Erythroblast (primary cell): ENCODE data around the gene UQCRQ.

Experiments
- DNase-seq, 2 experiments: peaks; one replicate each; lab custom pipeline; 2025; lab: John Stamatoyannopoulos, UW
- GATA1 ChIP-seq: IDR thresholded peaks from 2 replicates; pipeline ENCODE4 v1.6.1; 2011; ENCODE audit warnings: low read depth, mild to moderate bottlenecking, control low read depth, low read length, moderate library complexity
- POLR2A ChIP-seq: IDR thresholded peaks from 2 replicates; pipeline ENCODE4 v1.6.1; 2011; ENCODE audit warnings: mild to moderate bottlenecking, low read length

Gene UQCRQ

DNA sequence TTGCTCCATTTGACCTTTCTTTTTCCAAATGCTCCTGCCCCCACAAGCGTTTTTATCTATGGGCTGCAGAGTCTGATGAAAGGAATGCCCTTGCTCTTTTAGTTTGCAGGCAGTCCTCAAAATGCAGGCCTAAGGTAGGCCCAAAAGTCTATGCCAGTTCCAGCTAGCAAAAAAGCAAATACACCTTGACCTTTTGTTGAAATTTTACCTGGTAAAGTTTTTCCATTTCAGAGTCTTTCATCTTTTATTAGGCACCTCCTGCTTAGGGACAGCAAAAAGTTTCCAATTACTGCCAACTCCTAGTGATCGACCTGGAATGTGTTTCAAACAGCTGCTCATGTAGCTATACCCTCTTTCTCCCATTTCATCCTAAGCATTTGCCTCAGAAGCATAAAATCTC lies 4.4 kb downstream of the UQCRQ start:
- DNase-seq = no peak
- TF ChIP-seq GATA1 (no peak), POLR2A (no peak)

- TF ChIP-seq POLR2A (no peak), GATA1 (no peak)
- DNase-seq = no peak
Measured at GRCh38 chr5:132871459-132872284, 5.2 kb downstream of the UQCRQ start.

DNA sequence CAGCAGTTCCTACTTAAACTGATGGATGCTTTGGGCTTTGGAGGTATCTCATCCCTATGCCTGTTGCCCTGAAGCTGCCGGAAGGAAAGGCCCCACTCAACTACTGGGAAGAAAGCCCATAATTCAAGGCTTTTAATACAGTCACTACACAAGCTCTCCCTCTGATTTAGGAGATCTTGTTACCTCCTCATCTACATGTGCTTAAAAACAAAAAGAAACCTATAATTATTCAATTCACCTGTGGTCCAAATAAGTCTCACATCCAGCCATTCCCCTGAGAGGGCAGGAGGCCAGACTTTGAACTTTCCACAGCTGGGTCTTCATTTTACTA lies 6.3 kb downstream of the UQCRQ start:
- TF ChIP-seq POLR2A (no peak), GATA1 (no peak)
- DNase-seq = no peak

DNA sequence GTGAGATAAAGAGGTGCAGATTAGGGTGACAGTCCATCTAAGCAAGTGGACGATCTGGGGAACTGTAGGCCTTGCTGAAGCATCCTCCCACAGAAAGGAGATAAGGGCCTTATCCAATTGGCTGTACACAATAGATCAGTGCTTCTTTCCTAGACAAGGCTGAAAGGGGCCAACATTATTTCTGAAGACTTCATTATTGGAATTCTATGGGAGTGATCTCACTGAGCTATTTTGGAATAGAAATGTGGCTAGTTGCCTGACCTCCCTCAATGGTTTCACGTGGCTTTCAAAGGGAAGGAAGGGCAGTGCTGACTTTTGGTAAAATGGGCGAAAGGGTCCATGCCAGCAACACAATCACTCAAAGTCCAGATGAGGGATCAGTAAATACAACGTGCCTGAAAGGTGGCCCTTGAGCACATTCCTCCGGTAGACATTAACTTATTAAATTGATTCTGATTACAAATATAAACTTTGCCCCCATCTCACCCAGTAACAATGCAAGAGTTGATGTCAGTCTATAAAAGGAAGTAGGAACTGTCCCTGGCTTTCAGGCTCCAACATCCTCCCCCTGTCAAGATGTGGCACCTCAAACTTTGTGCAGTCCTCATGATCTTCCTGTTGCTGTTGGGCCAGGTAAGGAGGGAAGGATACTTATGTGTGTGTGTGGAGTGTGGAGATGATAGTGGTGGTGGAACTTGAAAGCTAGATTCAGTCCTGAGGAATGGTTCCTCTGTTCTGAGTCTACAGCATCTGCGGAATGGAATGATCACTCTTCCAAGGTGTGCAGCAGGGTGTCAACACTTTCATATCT lies 6.9 kb downstream of the UQCRQ start, which contains the start of gene LEAP2:
LEAP2 (plus strand) TSS at position 550 of the 811 bp plus-strand sequence; CDS start at position 577, 27 bp downstream.
- TF ChIP-seq POLR2A (no peak), GATA1 (no peak)
- peak; percentile 34 to 70 for DNase-seq

GRCh38 chr5:132873930-132874271 lies 7.5 kb downstream of the UQCRQ start:
- no peak for DNase-seq
- TF ChIP-seq POLR2A = no peak
- TF ChIP-seq GATA1 = no peak

DNA sequence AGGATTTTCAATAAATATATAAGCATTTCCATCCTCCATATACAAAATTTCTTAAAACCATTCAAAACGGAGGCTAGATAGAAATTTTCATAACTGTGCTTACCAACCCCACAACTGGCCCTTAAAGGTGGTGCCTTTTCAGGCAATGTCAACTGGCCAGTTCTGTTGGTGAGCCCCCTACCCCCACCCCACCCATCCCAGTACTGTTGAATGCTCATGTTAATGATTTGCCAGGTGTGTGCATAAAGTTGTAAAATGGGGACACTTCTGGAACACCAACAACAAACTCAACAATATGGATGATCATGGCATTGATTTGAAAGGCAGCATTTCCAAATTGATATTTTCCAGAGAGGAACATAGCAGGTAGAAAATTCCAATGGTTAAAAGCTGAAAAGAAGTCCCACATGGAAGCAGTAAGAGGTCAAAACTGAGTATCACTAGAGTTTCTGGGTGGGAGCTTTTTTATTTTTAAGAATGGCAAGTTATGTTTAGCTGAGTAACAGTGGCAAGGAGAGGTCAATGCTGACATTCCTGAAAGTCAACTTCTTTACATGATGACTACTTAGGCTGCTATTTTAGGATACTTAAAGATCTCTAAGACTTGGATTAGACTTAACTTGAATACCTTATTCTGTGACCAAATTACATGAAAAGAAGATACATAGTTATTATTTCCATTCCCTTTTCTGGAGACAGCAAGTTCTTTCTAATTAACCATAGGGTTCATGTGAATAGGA lies 9.7 kb downstream of the UQCRQ start:
- DNase-seq = no peak
- no peak for TF ChIP-seq GATA1
- TF ChIP-seq POLR2A = no peak

DNA sequence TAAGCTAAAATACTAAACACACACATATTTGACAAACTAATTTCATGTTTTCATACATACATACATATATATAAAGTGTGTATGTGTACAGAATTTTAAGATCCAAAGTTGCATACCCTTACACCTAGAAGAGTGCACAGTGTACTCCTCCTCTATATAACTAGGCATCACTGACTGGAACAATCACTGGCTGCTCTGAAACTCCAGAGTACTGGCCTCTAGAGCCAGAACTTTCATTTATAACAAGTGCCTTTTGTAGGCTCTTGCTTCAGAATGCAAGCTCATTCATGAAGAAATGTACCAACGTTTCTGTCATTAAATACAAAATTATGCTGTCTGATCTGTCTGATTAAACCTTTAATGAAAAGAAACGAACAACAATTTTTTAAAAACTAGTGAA lies 11.0 kb downstream of the UQCRQ start:
- no peak for TF ChIP-seq GATA1
- no peak for TF ChIP-seq POLR2A
- no peak for DNase-seq

DNA sequence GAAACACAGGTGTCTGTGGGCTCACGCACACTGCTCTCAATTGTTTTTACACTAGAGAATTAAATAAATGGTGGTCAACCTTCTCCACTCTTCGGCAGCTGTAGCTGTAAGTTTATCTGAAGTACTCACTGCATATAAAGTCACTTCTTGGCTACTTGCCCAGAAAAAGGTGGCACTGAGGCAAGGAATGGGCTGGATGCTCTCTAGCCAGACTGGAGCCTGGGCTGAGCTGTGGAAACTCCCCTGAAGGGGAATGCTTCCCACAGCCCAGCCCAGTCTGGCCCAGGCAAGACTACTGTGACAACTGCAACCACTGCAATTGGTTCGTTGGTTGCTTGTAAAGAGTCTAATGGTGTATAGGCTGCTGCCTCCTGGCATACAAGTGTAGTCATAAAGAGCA lies 11.5 kb downstream of the UQCRQ start:
- TF ChIP-seq GATA1 (no peak), POLR2A (no peak)
- peak; percentile 65 to 70 for DNase-seq

GRCh38 chr5:132883261-132883834 lies 16.9 kb downstream of the UQCRQ start:
- peak; percentile 71 to 78 for DNase-seq
- no peak for TF ChIP-seq POLR2A
- TF ChIP-seq GATA1 = no peak

DNA sequence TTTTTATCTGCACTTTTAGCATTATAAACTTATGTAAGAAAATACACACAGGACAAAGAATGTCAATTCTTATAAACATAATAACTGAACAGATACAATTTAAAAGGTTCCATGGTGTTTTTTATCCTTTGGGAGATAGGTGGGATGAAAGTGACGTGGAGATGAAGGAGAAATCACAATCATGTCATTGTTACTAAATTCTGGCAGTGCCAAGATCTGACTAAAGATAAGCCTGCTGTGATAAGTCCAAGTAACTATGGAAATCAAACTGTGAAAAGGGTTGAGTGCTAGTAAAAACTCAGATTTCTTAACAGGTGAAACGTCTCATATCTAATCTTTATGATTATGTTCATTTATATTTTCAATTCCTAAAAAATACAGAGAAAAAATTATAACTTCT lies 18.1 kb downstream of the UQCRQ start:
- DNase-seq = no peak
- TF ChIP-seq GATA1 (no peak), POLR2A (no peak)

DNA sequence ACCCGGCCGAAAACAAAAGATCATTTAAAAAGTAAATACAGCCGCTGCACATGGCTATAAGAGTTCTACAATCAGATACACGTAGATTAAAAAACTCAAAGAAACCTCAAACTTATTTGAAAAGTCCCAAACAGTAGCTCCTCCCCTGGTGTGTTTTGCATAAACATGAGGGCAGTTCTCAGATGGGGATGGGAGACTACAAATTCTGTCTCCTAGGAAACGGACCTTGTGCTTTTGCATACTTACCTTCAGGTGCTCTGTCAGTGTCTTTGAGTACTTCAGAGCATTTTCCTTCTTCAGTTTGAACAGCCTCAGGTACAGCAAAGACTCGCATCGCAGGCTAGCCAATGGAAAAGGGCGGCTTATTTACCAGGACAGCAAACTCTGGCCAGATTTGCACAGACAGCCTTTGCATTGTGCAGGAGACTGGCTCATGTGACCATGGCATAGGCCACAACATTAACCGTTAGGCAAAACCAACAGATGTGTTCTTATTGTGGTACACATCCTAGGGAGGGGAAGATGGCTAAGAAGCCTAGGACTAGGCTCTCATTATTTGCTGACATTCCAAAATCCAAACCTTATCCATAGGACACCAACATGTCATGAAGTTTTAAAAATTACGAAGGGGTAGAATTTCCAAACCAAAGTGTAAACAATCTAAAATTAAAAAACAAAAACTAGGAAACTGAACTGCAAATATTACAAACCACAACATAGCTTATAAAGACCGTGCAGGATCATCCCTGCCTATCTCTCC lies 19.8 kb downstream of the UQCRQ start:
- no peak for TF ChIP-seq GATA1
- no peak for DNase-seq

DNA sequence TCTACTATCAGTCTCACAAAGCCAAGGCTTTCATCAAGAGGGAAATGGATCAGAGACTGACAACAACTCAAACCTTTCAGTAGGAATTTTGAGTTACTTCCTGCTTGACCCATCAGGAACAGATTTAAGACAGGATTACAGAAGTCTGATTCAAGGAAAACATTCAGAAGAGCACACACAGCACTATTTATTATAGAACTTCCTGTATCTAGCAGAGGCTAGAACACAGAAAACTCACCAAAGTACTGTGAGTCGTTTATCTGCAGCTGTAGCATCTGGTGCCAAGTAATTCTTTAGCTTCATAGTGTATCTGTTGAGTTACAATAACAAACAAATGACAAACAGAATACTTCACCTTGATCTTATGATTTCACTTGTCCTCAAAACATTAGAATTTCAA lies 20.8 kb downstream of the UQCRQ start:
- DNase-seq = no peak
- TF ChIP-seq GATA1 (no peak), POLR2A (no peak)

- TF ChIP-seq GATA1 (no peak), POLR2A (no peak)
- no peak for DNase-seq
Measured at GRCh38 chr5:132889501-132889900, 23.1 kb downstream of the UQCRQ start.
